Spinal cord (tissue), 10 donors: Measurements from ENCODE around the gene TFDP1. TPM values are rescaled to one million over a fixed set of nuclear protein-coding genes. Genes with fewer than 3 reads are reported as not detected.

Experiments used
- DNase-seq, 6 donors: peaks; one replicate each; pipeline versions ENCODE4 v3.0.0 to v3.0.0-alpha.2; 2013 to 2015; ENCODE audit warnings: low spot score in 6 of 6, low read depth in 4 of 6
- H3K27ac ChIP-seq: one replicate; pipeline ENCODE4 v1.5.1; 2013; ENCODE audit warnings: low read depth, low read length, control low read depth
- H3K27me3 ChIP-seq: one replicate; pipeline ENCODE4 v1.6.1; 2013; ENCODE audit warnings: low read length; ENCODE audit not compliant: control insufficient read depth, insufficient read depth
- H3K36me3 ChIP-seq: one replicate; pipeline ENCODE4 v1.6.1; 2013; ENCODE audit warnings: low read length; ENCODE audit not compliant: control insufficient read depth, insufficient read depth
- H3K4me1 ChIP-seq: one replicate; pipeline ENCODE4 v1.6.1; 2013; ENCODE audit warnings: low read length; ENCODE audit not compliant: control insufficient read depth, insufficient read depth
- H3K4me3 ChIP-seq: one replicate; pipeline ENCODE4 v1.5.1; 2013; ENCODE audit warnings: low read depth, low read length, control low read depth
- H3K9me3 ChIP-seq: one replicate; pipeline ENCODE4 v1.6.1; 2013; ENCODE audit warnings: low read length; ENCODE audit not compliant: control insufficient read depth, insufficient read depth
- WGBS: methylation state at CpG from one replicate; pipeline ENCODE4 v1.1.5; 2013; ENCODE audit warnings: missing lambda C conversion rate; ENCODE audit not compliant: insufficient coverage; 5-methylcytosine and 5-hydroxymethylcytosine counted together
- polyA plus RNA-seq, 2 donors: library from polyadenylated mRNA; unstranded; fragments of 120-200 nt; gene quantifications; one replicate each; pipeline ENCODE4 v1.2.1, GENCODE V29; 2013; ENCODE audit not compliant: insufficient read length in 2 of 2
- total RNA-seq, 2 donors: library from RNA; depleted of rRNA in 1 of 2; stranded (reverse); fragments of 120-200 nt in 1 of 2; fragments of >200 nt in 1 of 2; gene quantifications; one replicate each; pipeline versions ENCODE4 v1.2.3 to v1.2.4, GENCODE V29; 2013 to 2014
- donor health status: healthy.

TFDP1 gene
- total and polyA plus RNA-seq, 4 donors: 43.9 to 87.7 (median 63.8) TPM

GRCh38 chr13:113628291-113629270, 44.0 kb downstream of the TFDP1 start:
- H3K36me3 ChIP-seq: peaks cover 67% of the 10 kb centered on the region
- no peak overlapping the region for H3K4me3 ChIP-seq
- no peak overlapping the region for H3K27ac ChIP-seq
- no peaks in the 10 kb centered on the region for H3K27me3 ChIP-seq
- peaks cover 5% of the 10 kb centered on the region for H3K4me1 ChIP-seq
- WGBS: 90% methylated on average over 27 of the region's 30 CpGs
- no peak for DNase-seq
- no peaks in the 10 kb centered on the region for H3K9me3 ChIP-seq

GRCh38 chr13:113629866-113630265, 45.3 kb downstream of the TFDP1 start:
- DNase-seq: no peak

GRCh38 chr13:113630296-113630695, 45.7 kb downstream of the TFDP1 start:
- 93% methylated on average over 10 of the region's 11 CpGs for WGBS
- H3K27me3 ChIP-seq: no peaks in the 10 kb centered on the region

More at GRCh38 chr13:113629866-113630265, 45.3 kb downstream of the TFDP1 start:
- Histone ChIP-seq H3K27ac (no peak overlapping the region), H3K36me3 (peaks cover 71% of the 10 kb centered on the region), H3K9me3 (no peaks in the 10 kb centered on the region), H3K4me3 (no peak overlapping the region), H3K27me3 (no peaks in the 10 kb centered on the region), H3K4me1 (peaks cover 5% of the 10 kb centered on the region)
- whole genome bisulfite sequencing: 74% methylated on average over 15 of the region's 17 CpGs

GRCh38 chr13:113630804-113631203, 46.3 kb downstream of the TFDP1 start:
- Histone ChIP-seq H3K9me3 (no peaks in the 10 kb centered on the region), H3K27me3 (no peaks in the 10 kb centered on the region), H3K4me1 (peaks cover 5% of the 10 kb centered on the region), H3K4me3 (no peak overlapping the region), H3K36me3 (peaks cover 77% of the 10 kb centered on the region), H3K27ac (no peak overlapping the region)
- no peak for DNase-seq
- whole genome bisulfite sequencing: 84% methylated on average over 3 of the region's 6 CpGs

More at GRCh38 chr13:113630296-113630695, 45.7 kb downstream of the TFDP1 start:
- H3K4me1 ChIP-seq: peaks cover 5% of the 10 kb centered on the region
- no peaks in the 10 kb centered on the region for H3K9me3 ChIP-seq
- H3K27ac ChIP-seq: no peak overlapping the region
- peaks cover 75% of the 10 kb centered on the region for H3K36me3 ChIP-seq
- no peak overlapping the region for H3K4me3 ChIP-seq
- no peak for DNase-seq

GRCh38 chr13:113631341-113632095, 47.0 kb downstream of the TFDP1 start:
- H3K4me1 ChIP-seq: peaks cover 5% of the 10 kb centered on the region
- DNase-seq: no peak
- H3K36me3 ChIP-seq: peaks cover 81% of the 10 kb centered on the region
- no peak overlapping the region for H3K4me3 ChIP-seq
- no peaks in the 10 kb centered on the region for H3K9me3 ChIP-seq
- H3K27me3 ChIP-seq: no peaks in the 10 kb centered on the region
- H3K27ac ChIP-seq: no peak overlapping the region
- 89% methylated on average over 33 of the region's 42 CpGs for WGBS

GRCh38 chr13:113632706-113633484, 48.3 kb downstream of the TFDP1 start:
- no peak overlapping the region for H3K4me3 ChIP-seq
- H3K27ac ChIP-seq: no peak overlapping the region
- DNase-seq: no peak
- H3K9me3 ChIP-seq: no peaks in the 10 kb centered on the region
- H3K27me3 ChIP-seq: no peaks in the 10 kb centered on the region
- peaks cover 5% of the 10 kb centered on the region for H3K4me1 ChIP-seq
- 94% methylated on average over 27 of the region's 38 CpGs for WGBS
- H3K36me3 ChIP-seq: peaks cover 85% of the 10 kb centered on the region

- Histone ChIP-seq H3K9me3 (no peaks in the 10 kb centered on the region), H3K27me3 (no peaks in the 10 kb centered on the region), H3K4me1 (peaks cover 5% of the 10 kb centered on the region), H3K4me3 (no peak overlapping the region), H3K36me3 (peaks cover 87% of the 10 kb centered on the region), H3K27ac (no peak overlapping the region)
- 92% methylated on average over 18 of the region's 18 CpGs for WGBS
- no peak for DNase-seq
Observed at GRCh38 chr13:113633485-113633873, 48.9 kb downstream of the TFDP1 start.

GRCh38 chr13:113634279-113635047, 49.9 kb downstream of the TFDP1 start:
- Histone ChIP-seq H3K9me3 (no peaks in the 10 kb centered on the region), H3K27ac (no peak overlapping the region), H3K27me3 (no peaks in the 10 kb centered on the region), H3K36me3 (peaks cover 80% of the 10 kb centered on the region), H3K4me3 (no peak overlapping the region), H3K4me1 (no peaks in the 10 kb centered on the region)
- WGBS: 98% methylated on average over 7 of the region's 16 CpGs
- DNase-seq: no peak

GRCh38 chr13:113635048-113635420, 50.5 kb downstream of the TFDP1 start:
- DNase-seq: no peak
- Histone ChIP-seq H3K4me3 (no peak overlapping the region), H3K27ac (no peak overlapping the region), H3K9me3 (no peaks in the 10 kb centered on the region), H3K36me3 (peaks cover 82% of the 10 kb centered on the region), H3K4me1 (no peaks in the 10 kb centered on the region), H3K27me3 (no peaks in the 10 kb centered on the region)
- WGBS: 92% methylated on average over 7 of the region's 7 CpGs
